ENCODE measurements around the gene GSS. TPM values are rescaled to one million over a fixed set of nuclear protein-coding genes. Genes with fewer than 3 reads are reported as not detected.

Gene GSS
- total RNA-seq = 10 to 100 TPM; 52.4 to 99.3 (median 79.3) TPM
- 100 to 1,000 TPM in 2 of 3 donors, 10 to 100 TPM in 1; 61.9 to 120 (median 116) TPM for polyA plus RNA-seq
- long read RNA-seq, donor 1, transcript GSS-201 (13 exons, 1,919 nt) = major isoform, 10 of 19 reads
- long read RNA-seq, donor 1, partial matches to known transcripts = 7 of 19 reads
- long read RNA-seq, donor 1, other reads (novel, unspliced or antisense) = 0 of 19 reads
- long read RNA-seq, donor 2, transcript GSS-201 (13 exons, 1,919 nt) = major isoform, 8 of 21 reads
- long read RNA-seq, donor 2, partial matches to known transcripts = 12 of 21 reads
- long read RNA-seq, donor 2, other reads (novel, unspliced or antisense) = 0 of 21 reads
- long read RNA-seq, donor 3, transcript GSS-201 (13 exons, 1,919 nt) = major isoform, 16 of 16 reads
- long read RNA-seq, donor 3, partial matches to known transcripts = 0 of 16 reads
- long read RNA-seq, donor 3, other reads (novel, unspliced or antisense) = 0 of 16 reads
- long read RNA-seq, donor 4, transcript GSS-201 (13 exons, 1,919 nt) = major isoform, 52 of 68 reads
- long read RNA-seq, donor 4, partial matches to known transcripts = 6 of 68 reads
- long read RNA-seq, donor 4, other reads (novel, unspliced or antisense) = 9 of 68 reads
- long read RNA-seq, donor 5, transcript GSS-201 (13 exons, 1,919 nt) = major isoform, 182 of 218 reads
- long read RNA-seq, donor 5, partial matches to known transcripts = 5 of 218 reads
- long read RNA-seq, donor 5, other reads (novel, unspliced or antisense) = 31 of 218 reads
- long read RNA-seq, donor 6, transcript GSS-201 (13 exons, 1,919 nt) = major isoform, 33 of 49 reads
- long read RNA-seq, donor 6, partial matches to known transcripts = 6 of 49 reads
- long read RNA-seq, donor 6, other reads (novel, unspliced or antisense) = 9 of 49 reads
- long read RNA-seq, donor 7, partial matches to known transcripts = 5 of 11 reads
- long read RNA-seq, donor 7, other reads (novel, unspliced or antisense) = 0 of 11 reads
- long read RNA-seq, donor 8, transcript GSS-201 (13 exons, 1,919 nt) = major isoform, 25 of 42 reads
- long read RNA-seq, donor 8, partial matches to known transcripts = 10 of 42 reads
- long read RNA-seq, donor 8, other reads (novel, unspliced or antisense) = 0 of 42 reads
- long read RNA-seq, donor 9, transcript GSS-201 (13 exons, 1,919 nt) = major isoform, 11 of 20 reads
- long read RNA-seq, donor 9, partial matches to known transcripts = 6 of 20 reads
- long read RNA-seq, donor 9, other reads (novel, unspliced or antisense) = 0 of 20 reads
- long read RNA-seq, donor 10, transcript GSS-201 (13 exons, 1,919 nt) = major isoform, 6 of 12 reads
- long read RNA-seq, donor 10, partial matches to known transcripts = 6 of 12 reads
- long read RNA-seq, donor 10, other reads (novel, unspliced or antisense) = 0 of 12 reads

GRCh38 chr20:34955231-34956040 is at the start of gene GSS, which contains the start of gene MYH7B:
GSS (minus strand) TSS chr20:34955806; CDS start chr20:34951852, 3,954 bp downstream.
MYH7B (plus strand) TSS chr20:34955868; CDS start chr20:34978006, 22,138 bp downstream.
- 0 to 1% (median 0%) methylated on average over 26 to 62 of the region's 62 CpGs for WGBS, 4 donors
- intact Hi-C loops (cut with DNase I) = no loop called here

GRCh38 chr20:35004749-35005462 is 49.3 kb upstream of the GSS start:
- TF ChIP-seq, protein P1, sequence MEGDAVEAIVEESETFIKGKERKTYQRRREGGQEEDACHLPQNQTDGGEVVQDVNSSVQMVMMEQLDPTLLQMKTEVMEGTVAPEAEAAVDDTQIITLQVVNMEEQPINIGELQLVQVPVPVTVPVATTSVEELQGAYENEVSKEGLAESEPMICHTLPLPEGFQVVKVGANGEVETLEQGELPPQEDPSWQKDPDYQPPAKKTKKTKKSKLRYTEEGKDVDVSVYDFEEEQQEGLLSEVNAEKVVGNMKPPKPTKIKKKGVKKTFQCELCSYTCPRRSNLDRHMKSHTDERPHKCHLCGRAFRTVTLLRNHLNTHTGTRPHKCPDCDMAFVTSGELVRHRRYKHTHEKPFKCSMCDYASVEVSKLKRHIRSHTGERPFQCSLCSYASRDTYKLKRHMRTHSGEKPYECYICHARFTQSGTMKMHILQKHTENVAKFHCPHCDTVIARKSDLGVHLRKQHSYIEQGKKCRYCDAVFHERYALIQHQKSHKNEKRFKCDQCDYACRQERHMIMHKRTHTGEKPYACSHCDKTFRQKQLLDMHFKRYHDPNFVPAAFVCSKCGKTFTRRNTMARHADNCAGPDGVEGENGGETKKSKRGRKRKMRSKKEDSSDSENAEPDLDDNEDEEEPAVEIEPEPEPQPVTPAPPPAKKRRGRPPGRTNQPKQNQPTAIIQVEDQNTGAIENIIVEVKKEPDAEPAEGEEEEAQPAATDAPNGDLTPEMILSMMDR (IDR thresholded peaks at IDR 0.05) = no peak
- TF ChIP-seq POLR2A (IDR thresholded peaks at IDR 0.05) = no peak
- no peaks in the 10 kb centered on the region for H3K9me3 ChIP-seq (replicated peaks in 1 of 3)
- DNase-seq = peak in 4 of 7 donors; percentile 7 to 17 (median 10)
- no peaks in the 10 kb centered on the region for H3K27me3 ChIP-seq
- no peak overlapping the region for H3K27ac ChIP-seq
- no peak overlapping the region for H3K4me3 ChIP-seq
- H3K4me1 ChIP-seq (replicated peaks in 1 of 2) = peaks cover 15% of the 10 kb centered on the region in 2 donors
- intact Hi-C loops (cut with DNase I) = no loop called here
- H3K36me3 ChIP-seq (replicated peaks in 1 of 2) = peaks cover 0 to 99% of the 10 kb centered on the region in 2 donors
- WGBS, 4 donors = 91 to 96% (median 93%) methylated on average over 17 to 20 of the region's 20 CpGs

More at GRCh38 chr20:34955231-34956040, at the start of gene GSS, which contains the start of gene MYH7B:
- H3K27ac ChIP-seq = peak within 1 kb of the TSS; percentile 34 to 94 (median 81)
- TF ChIP-seq, protein P1 (IDR thresholded peaks at IDR 0.05) = peak in 5 of 6 experiments; percentile 39 to 72 (median 64)
- TF ChIP-seq POLR2A (IDR thresholded peaks at IDR 0.05) = peak; percentile 75 to 87
- H3K4me1 ChIP-seq (replicated peaks in 1 of 2) = peaks cover 0 to 10% of the 10 kb centered on the region in 2 donors
- peak; percentile 96 to 99 (median 98) for DNase-seq
- peaks cover 0 to 8% of the 10 kb centered on the region in 2 donors for H3K36me3 ChIP-seq (replicated peaks in 1 of 2)
- H3K27me3 ChIP-seq = no peaks in the 10 kb centered on the region
- peak within 1 kb of the TSS in 3 of 4 donors; percentile 0 to 55 (median 42) for H3K4me3 ChIP-seq
- H3K9me3 ChIP-seq (replicated peaks in 1 of 3) = no peaks in the 10 kb centered on the region

DNA sequence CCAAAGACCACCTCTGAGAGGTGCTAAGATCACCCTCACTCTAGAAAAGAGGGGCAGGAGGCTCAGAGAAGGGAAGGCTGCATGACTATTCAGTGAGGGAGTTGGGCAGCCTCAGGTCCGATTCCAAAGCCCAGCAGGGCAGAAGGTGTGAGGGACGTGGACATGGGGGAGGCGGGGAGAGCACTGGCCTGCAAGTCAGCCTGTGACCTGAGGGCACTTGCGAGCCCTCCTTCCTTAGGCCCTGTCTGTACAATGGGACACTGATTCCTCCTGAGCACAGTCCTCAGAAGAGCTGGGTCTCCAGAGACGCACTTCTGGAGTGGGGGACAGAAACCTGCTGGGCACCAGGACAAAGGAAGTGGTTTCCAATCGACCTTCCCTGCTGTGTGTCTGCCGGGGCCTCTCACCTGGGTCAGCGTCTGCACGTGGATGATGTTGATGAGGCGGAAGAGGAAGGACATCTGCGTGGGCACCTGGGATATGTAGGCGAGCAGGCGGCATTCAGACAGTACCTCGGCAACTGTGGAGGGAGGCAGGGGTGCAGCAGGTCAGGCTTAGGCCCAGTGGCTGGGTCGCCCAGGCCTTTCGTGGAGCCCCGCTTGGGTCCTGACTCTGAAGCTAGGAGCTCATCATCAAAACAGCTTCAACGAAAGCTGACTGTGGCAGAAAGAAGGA is 48.6 kb upstream of the GSS start:
- Histone ChIP-seq H3K9me3 (replicated peaks in 1 of 3) (no peaks in the 10 kb centered on the region), H3K27ac (no peak overlapping the region), H3K4me1 (replicated peaks in 1 of 2) (peaks cover 10 to 11% of the 10 kb centered on the region in 2 donors), H3K36me3 (replicated peaks in 1 of 2) (peaks cover 0 to 97% of the 10 kb centered on the region in 2 donors), H3K27me3 (no peaks in the 10 kb centered on the region), H3K4me3 (no peak overlapping the region)
- DNase-seq = peak in 3 of 7 donors; percentile 6 to 18 (median 17)
- no peak for TF ChIP-seq POLR2A (IDR thresholded peaks at IDR 0.05)
- TF ChIP-seq, protein P1 (IDR thresholded peaks at IDR 0.05) = no peak
- intact Hi-C loops (cut with DNase I) = no loop called here
- WGBS, 4 donors = 80 to 91% (median 87%) methylated on average over 15 to 18 of the region's 18 CpGs
